ENCODE data around the gene UTS2B. TPM values are rescaled to one million over a fixed set of nuclear protein-coding genes. Genes with fewer than 3 reads are reported as not detected.

The UTS2B gene
- total RNA-seq, 1 donor from 2014 or later, result 0.89 TPM

DNA sequence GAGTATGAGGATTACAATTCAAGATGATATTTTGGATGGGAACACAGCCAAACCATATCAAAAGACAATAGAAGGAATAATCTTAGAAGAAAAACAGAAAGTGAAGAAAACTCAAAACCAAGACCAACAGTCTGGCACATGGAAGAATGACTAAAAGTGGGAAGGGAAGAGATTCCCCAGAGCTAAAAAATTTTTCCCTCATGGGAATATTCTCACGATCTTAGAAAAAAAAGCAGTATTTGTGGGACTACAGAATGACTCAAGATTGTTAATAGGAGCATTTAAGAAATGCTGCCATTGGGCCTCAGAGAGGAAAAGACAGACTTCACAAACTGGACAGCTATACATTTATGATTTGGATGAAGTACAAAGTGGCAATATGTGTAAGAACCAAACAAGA lies 113.0 kb downstream of the UTS2B start:
- ATAC-seq (no peak), DNase-seq (ENCODE audit: low spot score) (no peak)
- intact Hi-C loops (cut with DNase I), result no loop called here

Other genes with a start within 250 kb of the UTS2B start
- gene OSTN, start 131.3 kb downstream of the UTS2B start, total RNA-seq, result 1.1 TPM
- 64.7 TPM for gene CCDC50, start 1.1 kb downstream of the UTS2B start, total RNA-seq
- gene PYDC2, start 130.6 kb upstream of the UTS2B start, total RNA-seq, result not detected